ENCODE measurements around the gene ANKFN1.

The ANKFN1 gene

DNA sequence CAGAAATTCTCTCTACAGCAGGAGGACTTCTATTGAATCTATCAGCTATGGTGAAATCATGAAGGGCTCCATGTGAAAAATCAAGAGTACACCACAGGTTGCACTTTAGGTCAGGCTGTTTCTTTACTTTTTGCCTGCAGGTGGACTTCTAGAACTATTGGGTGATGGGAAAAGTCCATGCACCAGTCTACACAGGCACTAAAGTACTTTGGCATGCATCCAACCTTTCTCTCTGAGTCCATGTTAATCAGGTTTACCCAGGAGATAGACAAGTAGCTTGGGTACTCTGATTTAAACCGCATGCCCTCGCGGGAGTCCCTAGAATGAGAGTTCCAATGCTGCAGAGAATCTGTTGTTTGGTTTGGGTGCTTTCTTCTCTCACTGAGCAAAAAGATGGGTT is 9.1 kb upstream of the ANKFN1 start:
- no peak for DNase-seq

DNA sequence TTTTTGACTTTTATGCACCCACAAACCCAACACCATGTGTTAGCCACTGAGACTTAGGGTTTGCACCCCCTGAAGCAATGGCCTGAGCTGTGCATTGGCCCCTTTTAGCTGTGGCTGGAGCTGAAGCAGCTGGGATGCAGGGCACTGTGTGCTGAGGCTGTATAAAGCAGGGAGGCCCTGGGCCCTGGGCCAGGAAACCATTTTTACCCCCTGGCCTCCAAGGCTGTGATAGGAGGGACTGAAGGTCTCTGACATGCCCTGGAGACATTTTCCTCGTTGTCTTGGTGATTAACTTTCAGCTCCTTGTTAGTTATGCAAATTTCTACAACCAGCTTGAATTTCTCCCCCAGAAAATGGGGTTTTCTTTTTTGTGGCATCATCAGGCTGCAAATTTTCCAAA is 6.7 kb upstream of the ANKFN1 start:
- DNase-seq: no peak

DNA sequence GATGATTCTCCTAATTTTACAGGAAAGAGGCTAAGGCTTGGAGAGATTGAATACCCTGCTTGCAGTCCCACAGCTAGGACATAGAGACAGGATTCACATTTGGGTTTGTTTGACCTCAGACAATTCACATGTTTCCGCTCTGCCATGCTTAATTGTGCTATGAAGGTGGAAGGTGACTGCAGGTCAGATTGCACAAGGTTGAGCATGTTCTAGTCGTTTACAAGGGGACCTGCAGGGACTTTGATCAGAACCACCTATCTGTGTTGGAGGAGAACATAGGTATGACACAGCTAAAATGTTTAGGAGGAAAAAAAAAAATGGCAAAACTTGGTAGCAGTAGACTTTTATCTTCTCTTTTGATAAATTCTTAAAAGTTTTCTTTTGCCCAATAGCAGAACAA is 4.9 kb upstream of the ANKFN1 start:
- no peak for DNase-seq

DNA sequence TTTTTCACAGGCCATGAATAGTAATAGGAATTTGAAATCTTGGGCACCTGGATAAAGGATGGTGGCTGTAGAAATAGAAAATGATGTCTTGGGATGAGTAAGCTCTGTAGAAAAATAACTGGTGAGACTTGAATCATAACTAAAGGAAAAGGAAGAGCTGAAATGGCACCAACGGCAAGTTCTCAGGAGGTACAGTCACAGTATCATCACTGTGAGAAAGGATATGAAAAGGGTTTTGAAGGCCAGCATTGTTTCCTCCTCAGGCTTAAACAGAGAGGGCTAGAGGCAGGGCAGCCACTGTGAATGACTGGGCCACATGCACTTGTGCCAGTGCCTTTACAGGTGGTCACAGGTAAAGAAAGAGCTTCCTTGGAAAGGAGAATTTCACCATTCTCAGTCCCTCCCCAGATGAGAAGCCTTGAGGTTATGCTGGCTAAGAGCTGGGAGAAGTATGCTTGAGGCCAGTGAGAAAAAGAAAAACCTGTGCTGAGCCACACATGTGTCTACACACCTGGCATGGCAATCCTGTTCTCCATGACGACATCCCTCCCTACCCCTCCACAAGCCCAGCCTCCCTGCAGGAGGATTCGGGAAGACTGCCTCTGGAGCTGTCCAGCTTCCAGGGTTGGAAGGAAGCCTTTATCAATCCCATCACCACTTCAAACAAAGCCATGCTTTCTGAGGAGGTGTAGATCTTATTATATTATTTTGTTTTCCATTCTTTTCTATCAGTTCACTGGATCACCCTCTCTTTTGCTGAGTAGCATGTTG is 3.8 kb upstream of the ANKFN1 start:
- no peak for DNase-seq

DNA sequence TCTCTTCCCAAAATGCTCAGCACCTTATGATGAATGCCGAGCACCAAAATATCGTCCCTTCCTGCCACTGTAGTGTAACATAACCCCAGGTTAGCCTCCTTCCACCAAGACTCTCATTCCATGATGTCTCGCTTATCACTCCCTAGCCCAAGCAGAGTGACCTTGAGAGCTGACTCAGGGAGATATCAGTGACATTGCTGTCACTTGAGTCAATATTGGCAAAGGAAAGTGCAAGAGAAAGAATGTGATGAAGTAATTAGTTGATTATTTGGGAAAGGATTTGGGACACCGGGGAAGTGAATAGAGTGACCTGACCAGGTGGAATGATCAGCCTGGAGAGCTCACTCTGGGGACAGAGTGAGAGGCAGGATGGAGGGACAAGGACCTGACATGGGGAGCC is 2.6 kb upstream of the ANKFN1 start:
- DNase-seq: no peak

DNA sequence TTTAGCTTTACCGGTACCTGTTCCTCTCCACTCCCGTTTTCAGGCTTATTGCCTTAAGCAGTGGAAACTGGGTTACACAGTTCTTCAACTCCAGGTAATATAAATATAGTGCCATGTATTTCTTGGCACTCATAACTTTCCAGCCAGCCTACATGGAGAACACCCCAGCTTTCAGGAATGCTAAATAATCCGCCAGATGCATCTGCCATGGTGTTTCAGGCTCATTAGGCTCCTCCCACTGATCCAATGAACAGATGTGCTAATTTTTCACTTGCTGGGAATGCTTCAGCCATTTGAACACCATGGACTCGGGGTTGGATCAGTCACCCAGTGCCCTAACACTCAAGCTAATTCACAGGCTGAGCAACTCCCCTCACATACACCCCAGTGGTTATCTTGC is 4.6 kb downstream of the ANKFN1 start:
- no peak for DNase-seq

DNA sequence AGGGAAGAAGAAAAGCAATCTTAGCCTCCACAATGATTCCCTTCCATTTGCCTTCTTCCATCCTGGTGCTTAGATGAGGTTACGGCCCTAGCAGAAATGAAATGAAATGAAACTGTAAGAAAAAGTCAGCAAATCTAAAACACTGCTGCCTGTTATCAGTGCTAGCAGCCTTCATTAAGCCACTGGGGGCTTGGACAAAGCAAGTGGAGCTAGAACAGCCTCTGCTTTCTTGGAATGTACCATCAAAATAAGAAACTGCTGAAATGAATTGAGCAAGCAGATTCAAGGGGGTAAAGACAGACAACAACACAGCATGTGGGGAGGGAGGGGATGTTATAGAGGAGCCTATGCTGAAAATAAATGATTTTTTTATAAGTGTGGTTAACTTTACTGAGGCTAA is 5.1 kb downstream of the ANKFN1 start:
- no peak for DNase-seq

DNA sequence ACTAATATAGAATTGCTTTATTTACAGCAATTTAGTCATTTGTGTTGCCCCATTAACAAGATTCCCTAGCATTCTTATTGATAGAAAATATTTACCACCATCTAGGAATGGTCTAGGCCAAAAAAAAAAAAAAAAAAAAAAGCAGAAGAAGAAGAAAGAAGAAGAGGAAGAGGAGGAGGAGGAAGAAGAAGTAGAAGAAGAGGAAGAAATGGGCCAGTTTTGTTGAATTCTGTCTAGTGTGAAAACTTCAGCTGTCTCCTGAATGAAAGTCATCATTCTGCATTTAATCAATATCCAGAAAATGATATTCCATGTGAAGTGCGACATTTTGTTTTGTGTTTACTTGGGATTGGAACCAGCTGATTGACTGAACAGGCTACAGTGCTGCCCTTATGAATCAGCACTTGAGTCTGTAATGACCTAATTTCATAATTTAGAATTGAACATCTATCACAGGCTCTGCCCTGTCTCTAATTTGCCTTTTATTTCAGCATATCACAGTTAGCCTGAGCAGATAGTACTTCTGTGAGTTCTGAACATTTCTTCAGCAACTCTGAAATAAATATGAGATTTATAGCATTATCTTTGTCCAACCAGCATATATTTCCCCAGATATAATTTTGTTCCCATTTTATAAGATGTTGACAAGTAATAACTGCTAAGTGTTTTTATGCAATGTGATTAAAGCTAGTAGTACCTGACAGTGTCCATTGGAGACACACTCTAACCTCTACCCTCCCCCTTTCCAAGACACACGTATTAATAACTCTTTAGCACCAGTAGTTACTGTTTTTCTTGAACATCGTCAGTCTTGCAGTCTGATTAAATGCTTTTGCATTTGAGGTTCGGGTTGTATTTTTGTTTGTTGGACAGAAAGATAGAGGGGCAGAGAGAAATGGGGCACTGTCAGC is 5.9 kb downstream of the ANKFN1 start:
- no peak for DNase-seq

DNA sequence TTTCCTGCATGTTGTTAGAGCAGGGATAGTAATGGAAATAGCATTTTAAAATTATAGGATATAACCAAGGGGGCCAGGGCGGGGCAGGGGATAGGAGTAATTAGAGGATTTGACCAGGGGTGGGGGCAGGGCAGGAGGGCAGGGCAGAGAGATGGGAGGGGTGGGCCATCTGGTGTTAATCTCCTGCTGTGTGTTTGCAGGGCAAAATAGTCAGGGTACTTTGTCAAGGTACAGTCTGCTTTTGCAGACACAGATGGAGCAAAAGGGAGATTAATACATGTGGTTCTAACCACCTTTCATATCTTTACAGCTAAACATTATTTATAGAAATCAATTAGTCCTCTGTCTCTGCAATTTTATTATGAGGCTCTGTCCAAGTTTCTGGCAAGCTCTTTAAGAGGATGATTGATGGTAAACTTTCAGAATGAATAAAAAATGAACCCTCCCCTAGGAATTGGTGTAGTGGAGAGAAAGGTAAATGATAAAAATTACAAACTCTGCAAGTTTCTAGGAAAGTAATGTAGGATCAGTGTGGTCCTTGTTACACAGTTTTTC is 6.6 kb downstream of the ANKFN1 start:
- DNase-seq: no peak

DNA sequence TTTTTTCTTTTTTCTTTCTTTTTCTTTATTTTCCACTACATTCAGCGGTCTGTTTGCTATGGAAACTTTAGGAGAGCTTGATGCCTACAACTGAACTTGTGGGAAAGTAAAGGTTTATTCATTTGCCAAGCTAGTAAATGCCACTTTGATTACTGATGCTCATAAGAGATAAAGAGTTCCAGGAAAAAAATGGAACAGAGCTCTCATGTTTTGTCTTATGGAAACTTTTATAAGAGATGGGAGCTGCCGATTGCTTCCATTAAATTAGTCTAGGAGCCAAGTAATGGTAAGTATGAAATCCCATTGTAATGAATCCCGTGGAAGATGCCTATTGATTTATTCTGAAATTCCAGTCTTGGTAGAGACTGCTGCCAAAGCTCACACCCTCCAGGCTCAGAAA is 7.1 kb downstream of the ANKFN1 start:
- no peak for DNase-seq

DNA sequence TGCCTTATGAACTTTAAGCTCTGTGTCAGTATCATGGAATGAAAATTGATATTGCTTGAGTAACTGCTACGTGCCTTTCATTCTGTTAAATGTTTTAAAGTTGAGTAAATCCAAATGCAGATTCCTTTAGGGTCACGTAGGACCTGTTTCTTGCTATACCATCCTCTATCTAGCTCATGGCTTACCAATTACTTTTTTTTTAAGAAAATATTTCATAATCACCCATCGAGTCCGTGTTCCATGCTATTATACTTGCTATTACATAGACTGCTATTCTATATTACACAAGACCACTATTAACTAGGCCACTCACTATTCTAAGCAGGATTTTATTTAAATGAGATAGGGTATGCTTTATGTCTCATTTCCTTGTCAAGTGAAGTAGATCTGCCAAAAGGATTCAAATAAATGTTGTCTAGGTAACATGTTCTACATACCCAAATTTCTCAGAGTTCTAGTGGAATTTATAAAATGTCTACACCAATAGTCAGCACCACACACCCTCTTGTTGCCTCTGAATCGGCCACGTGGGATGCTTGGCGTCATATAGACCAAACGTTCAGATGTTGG is 11.9 kb downstream of the ANKFN1 start:
- DNase-seq: no peak

DNA sequence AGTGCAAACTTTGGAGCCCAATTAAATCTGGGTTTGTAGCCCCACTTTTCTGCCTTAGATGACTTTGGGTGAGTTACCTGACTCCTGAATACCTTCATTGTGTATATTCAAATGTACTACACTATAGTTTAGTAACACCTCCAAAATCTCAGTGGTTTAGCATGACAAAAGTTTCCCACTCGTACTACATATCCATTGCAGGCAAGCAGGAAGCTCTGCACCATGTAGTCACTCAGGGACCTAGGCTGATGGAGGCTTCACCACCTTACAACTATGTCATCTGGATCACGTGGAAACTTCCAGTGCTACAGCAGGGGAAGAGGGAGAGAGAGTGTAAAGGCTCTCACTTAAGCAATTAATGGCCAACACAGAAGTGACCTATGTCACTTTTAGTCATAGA is 14.2 kb downstream of the ANKFN1 start:
- no peak for DNase-seq

DNA sequence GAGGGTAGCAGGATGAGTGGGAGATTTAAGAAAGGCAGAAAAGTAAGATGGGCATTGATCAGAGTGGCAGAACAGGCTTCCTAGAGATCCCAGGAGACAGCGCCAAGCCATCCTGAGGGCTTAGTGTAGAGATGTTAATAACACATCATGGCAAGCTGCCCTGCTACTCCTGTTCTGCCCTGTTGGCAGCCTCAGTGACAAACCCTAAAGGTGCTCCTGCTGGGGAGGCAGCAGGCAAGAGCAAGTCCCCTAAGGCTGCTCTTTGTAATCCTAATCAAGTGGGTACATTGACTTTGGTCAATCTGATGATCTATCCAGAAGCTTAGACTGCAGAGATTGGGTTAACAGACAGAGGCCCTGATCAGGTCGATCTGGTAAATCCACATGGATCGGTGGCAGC is 16.3 kb downstream of the ANKFN1 start:
- DNase-seq: no peak

DNA sequence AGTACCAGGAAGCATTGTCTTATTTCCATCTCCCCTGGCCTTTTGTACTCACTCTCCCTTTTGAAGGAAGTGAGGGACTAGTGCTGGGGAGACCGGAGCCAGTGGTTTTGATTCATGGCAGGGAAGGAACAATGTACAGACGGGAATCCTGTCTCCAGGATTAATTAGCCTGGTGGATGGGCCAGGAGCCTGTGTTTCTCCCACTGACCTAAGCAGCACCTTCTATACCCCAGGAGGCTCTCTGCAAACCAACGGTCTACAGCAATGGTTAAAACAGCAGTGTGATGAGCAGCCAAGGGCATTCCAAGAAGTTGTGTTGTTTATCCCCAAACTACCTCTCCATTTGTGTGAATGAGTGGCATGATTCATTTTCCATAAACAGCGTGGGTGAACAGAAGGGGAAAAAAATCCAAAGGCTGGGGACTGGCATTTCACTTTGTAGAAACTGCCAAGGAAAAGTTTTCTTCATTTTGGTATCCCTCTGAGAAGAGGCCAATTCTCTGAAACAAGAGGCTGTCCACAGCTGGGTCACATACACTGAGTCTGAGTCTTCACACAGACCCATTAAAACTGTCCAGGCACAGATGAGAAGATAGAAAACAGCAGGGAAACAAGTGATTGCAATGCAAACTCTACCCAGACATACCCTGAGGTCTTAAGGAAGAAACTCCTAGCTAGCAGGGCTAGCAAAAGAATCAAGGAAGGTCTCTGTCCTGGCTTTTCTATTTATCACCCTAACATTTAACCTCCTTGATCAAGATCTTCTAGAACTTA is 18.1 kb downstream of the ANKFN1 start:
- no peak for DNase-seq

DNA sequence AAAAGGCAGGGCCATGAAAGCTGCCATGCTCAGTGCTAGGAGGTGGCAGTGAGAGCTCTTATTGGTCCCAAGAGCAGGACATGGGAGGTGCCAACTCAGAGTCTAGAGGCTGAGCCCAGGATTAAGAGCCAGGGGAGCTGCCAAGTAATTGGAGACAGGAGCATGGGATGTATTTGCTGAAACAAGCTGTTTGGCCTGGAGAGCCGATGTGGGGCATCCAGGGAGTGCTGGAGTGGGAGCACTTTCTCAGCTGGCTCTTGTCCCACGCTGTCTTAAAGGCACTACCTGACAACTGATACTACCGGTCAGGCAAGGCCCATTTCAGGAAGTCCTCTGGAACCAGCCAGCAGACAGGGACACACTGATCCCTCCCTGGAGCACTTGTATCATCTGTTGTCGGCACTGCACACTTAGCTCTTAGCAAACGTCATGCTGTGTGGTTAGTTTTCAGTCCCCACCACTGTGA is 19.3 kb downstream of the ANKFN1 start:
- no peak for DNase-seq

DNA sequence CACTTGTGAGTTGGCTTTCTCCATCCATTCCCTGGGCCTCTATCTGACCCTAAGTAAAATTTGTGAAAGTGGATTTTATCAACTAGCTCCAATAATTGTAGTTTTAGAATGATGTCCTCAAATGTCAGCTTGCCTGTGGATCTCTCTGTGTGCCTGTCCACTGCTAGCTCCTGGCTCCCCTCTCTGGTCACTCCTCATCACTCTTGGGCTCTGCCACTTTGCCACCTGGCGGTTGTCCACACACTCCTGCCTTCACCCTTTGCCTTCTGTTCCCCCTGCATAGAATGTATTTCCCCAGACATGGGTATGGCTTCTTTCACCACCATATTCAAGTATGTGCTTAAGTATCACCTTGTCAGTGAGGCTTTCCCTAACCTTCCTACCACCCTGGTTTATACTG is 19.8 kb downstream of the ANKFN1 start:
- DNase-seq: no peak

DNA sequence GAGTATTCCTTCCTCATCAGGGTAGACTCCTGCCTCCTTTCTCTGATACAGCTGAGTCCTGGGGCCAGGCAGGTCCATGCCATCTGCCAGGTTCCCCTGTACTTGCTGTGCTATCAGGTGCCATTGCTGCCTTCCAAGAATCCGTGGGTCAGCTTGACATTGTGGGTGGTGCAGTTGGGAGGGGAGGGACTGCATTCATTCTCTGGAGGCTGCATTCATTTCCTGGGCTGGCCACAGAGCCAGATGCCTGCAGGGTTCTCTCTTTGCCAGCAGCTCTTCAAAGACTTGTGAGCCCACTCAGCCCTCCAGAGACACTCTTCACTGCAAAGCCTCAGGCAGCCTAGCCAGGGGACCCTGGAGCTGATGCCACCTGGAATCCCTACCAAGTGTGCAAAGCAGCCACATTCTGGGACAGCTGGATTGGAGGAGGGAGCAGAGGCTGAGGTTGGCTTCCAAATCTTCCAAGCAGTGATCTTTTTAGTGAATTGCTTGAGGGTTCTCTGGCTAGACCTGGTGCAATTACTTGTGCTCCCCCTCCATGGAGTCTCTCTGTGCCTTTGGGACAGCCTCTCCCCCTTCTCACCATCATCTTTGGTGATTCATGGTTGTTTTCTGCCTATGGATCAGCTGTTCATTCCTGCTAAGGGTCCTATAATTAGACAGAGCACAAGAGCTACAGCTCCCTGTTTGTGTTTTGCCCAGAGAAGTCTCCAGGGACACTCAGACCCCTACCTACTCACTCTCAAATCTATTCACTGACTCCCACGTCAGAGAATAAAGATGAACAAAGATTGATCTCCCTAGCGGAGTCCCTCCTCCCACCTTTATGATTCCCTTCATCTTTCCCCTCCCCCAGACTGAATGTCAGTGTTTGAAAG is 20.9 kb downstream of the ANKFN1 start:
- no peak for DNase-seq

DNA sequence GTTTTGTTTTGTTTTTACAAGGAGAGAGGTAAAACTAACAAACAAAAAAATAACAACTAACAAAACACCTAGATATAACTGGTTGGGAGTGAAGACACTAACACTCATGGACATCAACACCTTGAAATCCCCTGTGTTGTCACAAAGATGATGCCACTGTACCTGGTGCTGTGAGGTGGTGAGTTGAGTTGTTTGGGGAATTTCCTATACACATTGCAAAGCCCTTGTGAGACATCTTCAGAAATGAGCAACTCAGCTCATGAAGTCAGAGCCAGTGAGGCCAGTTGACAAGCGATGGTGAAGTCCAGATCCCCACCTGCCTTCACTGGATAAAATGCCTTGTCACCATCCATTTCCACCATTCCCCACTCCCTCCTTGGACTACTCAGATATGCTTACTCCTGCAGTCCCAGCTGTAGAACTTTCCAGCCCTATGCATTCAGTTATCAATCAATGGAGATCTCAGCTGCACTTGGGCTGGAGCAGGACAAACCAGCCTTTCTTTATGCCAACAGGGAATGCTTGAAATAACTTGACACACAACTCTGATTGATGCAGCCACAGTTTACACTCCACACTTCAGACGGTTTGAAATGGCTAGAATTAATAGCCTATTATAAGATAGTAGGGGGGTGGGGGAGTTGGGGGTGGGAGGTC is 22.2 kb downstream of the ANKFN1 start:
- DNase-seq: no peak

DNA sequence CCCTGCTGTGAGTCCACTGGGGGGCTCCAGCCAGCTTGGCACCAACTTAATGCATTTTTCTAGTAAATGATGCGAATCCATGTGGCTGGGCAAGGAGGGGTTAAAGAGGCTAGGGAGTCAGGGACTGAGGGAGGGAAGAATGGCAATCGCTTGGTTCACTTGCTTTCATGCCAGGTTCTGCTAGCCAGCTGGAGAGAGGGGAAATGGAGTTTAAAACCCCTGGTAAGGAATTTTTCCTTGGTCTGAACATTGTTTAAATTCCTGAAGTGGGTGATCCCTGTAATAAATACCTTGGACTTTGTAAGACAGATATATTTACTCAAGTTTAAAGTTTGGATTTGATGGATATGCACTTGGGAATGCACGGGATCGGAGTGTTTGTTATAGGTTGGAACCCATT is 22.8 kb downstream of the ANKFN1 start:
- no peak for DNase-seq

DNA sequence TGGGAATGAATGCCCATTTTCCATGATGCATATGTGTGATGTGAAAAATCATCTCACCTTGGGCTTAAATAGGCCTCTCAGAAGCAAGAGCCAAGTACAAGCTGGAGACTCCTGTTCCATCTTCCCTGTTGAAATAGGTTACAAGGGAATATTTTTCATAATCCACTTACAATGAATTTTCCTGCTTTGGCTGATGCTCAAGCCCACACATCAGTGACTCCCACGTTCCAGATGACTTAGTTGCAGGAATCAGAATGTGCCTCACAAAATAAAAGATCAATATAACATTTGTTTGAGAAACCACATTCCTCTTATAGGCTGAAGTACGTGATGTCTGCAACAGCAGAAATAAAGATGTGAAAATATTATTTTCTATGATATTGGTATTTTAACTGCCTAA is 24.1 kb downstream of the ANKFN1 start:
- no peak for DNase-seq

DNA sequence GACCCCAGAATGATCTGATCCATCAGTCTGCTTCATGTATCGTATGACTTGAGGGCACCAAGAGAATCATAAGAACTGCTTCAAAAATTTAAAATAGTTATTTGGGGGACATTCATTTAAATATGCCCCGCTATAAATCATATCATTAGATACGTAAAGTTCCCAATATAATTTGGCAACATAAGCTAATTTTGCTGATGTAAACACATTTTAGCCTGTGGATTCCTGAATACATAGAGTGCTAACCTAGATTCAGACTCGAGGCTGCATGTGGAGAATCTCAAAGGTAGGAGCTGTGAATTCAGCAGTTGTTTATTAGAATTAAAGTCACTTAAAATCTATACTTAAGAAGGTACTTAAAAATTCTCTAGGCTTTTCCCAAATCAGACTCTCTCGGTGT is 24.9 kb downstream of the ANKFN1 start:
- no peak for DNase-seq
